ENCODE results near the gene HECTD3. TPM values are rescaled to one million over a fixed set of nuclear protein-coding genes. Genes with fewer than 3 reads are reported as not detected.

HECTD3 gene
- total RNA-seq, 1 experiment from 2014 or later, result 25.5 TPM

DNA sequence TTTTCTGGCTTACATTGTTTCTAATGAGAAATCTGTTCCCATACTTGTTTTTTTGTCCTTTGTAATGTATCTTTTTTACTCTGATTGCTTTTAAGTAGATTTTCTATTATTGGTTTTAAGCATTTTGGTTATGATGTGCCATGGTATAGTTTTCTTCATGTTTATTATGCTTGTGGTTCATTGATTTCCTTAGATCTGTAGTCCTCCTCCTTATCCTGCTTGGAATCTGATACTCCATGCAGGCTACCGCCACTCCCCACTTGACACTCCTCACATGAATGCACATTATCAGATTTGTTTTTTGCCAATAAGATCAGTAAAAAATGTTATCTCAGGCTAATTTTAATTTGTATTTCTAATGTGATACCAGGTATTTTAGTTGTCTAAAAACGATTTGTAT lies 21.7 kb upstream of the HECTD3 start:
- peaks cover 0 to 5% of the 10 kb centered on the region in 2 experiments; a peak in 1 of 4 replicates for H3K4me1 ChIP-seq (ENCODE audit: control insufficient read depth in 1 of 2, insufficient read depth in 2 of 2, low read length in 2 of 2)
- no peaks in the 10 kb centered on the region for H3K79me2 ChIP-seq (ENCODE audit: insufficient read depth, low read length)
- BruUV-seq (replicated peaks), result no TSS peak
- ChIA-PET CTCF (interaction anchor here (1.6 kb wide), 1 partner anchor 14 kb away, joined by 6 read pairs; no protein-coding TSS in a partner anchor), RAD21 (ENCODE audit: low non-redundant PET in 1 of 2, low total read pairs in 2 of 2, uncharacterized antibody in 2 of 2, unreplicated experiment in 2 of 2) (no interaction called here), POLR2A (no interaction called here)
- no peak overlapping the region for H3K4me2 ChIP-seq (ENCODE audit: low read length)
- intact Hi-C loops (cut with micrococcal nuclease), result no loop called here
- no peaks in the 10 kb centered on the region for H3K9me2 ChIP-seq (ENCODE audit: insufficient read depth)
- no peak overlapping the region for H3K9ac ChIP-seq (ENCODE audit: low read length)
- no peaks in the 10 kb centered on the region for H3K36me3 ChIP-seq (ENCODE audit: control insufficient read depth in 1 of 2, insufficient read depth in 2 of 2, low read length in 2 of 2)
- H4K20me1 ChIP-seq (ENCODE audit: insufficient read depth), result no peaks in the 10 kb centered on the region
- H3K4me3 ChIP-seq (replicated peaks in 1 of 2; ENCODE audit: low read depth in 1 of 2, low read length in 2 of 2), result no peak overlapping the region
- H2AFZ ChIP-seq (ENCODE audit: low read depth, low read length, poor library complexity, severe bottlenecking), result no peak overlapping the region
- no peak overlapping the region for H3K27ac ChIP-seq (ENCODE audit: low read depth, low read length)
- H3K9me3 ChIP-seq (ENCODE audit: control insufficient read depth in 1 of 2, insufficient read depth in 1 of 2, low read depth in 1 of 2, low read length in 2 of 2), result no peaks in the 10 kb centered on the region
- TF ChIP-seq, protein P1, sequence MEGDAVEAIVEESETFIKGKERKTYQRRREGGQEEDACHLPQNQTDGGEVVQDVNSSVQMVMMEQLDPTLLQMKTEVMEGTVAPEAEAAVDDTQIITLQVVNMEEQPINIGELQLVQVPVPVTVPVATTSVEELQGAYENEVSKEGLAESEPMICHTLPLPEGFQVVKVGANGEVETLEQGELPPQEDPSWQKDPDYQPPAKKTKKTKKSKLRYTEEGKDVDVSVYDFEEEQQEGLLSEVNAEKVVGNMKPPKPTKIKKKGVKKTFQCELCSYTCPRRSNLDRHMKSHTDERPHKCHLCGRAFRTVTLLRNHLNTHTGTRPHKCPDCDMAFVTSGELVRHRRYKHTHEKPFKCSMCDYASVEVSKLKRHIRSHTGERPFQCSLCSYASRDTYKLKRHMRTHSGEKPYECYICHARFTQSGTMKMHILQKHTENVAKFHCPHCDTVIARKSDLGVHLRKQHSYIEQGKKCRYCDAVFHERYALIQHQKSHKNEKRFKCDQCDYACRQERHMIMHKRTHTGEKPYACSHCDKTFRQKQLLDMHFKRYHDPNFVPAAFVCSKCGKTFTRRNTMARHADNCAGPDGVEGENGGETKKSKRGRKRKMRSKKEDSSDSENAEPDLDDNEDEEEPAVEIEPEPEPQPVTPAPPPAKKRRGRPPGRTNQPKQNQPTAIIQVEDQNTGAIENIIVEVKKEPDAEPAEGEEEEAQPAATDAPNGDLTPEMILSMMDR (IDR thresholded peaks at IDR 0.05 in 2 of 3, conservative IDR thresholded peaks at IDR 0.05 in 1 of 3; ENCODE audit: borderline replicate concordance in 1 of 3, insufficient read depth in 1 of 3, low read depth in 2 of 3, low read length in 2 of 3), result no peak
- TF ChIP-seq SIN3A (IDR thresholded peaks at IDR 0.05; ENCODE audit: low read depth), result no peak
- TF ChIP-seq, protein P2, sequence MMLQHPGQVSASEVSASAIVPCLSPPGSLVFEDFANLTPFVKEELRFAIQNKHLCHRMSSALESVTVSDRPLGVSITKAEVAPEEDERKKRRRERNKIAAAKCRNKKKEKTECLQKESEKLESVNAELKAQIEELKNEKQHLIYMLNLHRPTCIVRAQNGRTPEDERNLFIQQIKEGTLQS (IDR thresholded peaks at IDR 0.05), result no peak
- no peak for TF ChIP-seq ELF1 (IDR thresholded peaks at IDR 0.05; ENCODE audit: borderline replicate concordance, low read depth)
- TF ChIP-seq, protein P3, sequence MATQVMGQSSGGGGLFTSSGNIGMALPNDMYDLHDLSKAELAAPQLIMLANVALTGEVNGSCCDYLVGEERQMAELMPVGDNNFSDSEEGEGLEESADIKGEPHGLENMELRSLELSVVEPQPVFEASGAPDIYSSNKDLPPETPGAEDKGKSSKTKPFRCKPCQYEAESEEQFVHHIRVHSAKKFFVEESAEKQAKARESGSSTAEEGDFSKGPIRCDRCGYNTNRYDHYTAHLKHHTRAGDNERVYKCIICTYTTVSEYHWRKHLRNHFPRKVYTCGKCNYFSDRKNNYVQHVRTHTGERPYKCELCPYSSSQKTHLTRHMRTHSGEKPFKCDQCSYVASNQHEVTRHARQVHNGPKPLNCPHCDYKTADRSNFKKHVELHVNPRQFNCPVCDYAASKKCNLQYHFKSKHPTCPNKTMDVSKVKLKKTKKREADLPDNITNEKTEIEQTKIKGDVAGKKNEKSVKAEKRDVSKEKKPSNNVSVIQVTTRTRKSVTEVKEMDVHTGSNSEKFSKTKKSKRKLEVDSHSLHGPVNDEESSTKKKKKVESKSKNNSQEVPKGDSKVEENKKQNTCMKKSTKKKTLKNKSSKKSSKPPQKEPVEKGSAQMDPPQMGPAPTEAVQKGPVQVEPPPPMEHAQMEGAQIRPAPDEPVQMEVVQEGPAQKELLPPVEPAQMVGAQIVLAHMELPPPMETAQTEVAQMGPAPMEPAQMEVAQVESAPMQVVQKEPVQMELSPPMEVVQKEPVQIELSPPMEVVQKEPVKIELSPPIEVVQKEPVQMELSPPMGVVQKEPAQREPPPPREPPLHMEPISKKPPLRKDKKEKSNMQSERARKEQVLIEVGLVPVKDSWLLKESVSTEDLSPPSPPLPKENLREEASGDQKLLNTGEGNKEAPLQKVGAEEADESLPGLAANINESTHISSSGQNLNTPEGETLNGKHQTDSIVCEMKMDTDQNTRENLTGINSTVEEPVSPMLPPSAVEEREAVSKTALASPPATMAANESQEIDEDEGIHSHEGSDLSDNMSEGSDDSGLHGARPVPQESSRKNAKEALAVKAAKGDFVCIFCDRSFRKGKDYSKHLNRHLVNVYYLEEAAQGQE (IDR thresholded peaks at IDR 0.05; ENCODE audit: low read depth), result no peak
- TF ChIP-seq SRF (IDR thresholded peaks at IDR 0.05; ENCODE audit: low read depth), result no peak
- TF ChIP-seq RAD21 (IDR thresholded peaks at IDR 0.05; ENCODE audit: low read depth), result no peak
- TF ChIP-seq, protein P4, sequence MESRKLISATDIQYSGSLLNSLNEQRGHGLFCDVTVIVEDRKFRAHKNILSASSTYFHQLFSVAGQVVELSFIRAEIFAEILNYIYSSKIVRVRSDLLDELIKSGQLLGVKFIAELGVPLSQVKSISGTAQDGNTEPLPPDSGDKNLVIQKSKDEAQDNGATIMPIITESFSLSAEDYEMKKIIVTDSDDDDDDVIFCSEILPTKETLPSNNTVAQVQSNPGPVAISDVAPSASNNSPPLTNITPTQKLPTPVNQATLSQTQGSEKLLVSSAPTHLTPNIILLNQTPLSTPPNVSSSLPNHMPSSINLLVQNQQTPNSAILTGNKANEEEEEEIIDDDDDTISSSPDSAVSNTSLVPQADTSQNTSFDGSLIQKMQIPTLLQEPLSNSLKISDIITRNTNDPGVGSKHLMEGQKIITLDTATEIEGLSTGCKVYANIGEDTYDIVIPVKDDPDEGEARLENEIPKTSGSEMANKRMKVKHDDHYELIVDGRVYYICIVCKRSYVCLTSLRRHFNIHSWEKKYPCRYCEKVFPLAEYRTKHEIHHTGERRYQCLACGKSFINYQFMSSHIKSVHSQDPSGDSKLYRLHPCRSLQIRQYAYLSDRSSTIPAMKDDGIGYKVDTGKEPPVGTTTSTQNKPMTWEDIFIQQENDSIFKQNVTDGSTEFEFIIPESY (IDR thresholded peaks at IDR 0.05; ENCODE audit: extremely low read depth, insufficient replicate concordance, low read length), result no peak
- TF ChIP-seq POLR2A (IDR thresholded peaks at IDR 0.05; ENCODE audit: borderline replicate concordance, extremely low read depth, insufficient read depth, insufficient read length), result no peak
- no peak for TF ChIP-seq POLR2AphosphoS5 (IDR thresholded peaks at IDR 0.05; ENCODE audit: low read depth, low read length)
- TF ChIP-seq EZH2 (IDR thresholded peaks at IDR 0.05), result no peak
- no peak for TF ChIP-seq ZFX (IDR thresholded peaks at IDR 0.05)
- TF ChIP-seq FOSL1 (IDR thresholded peaks at IDR 0.05; ENCODE audit: low read depth), result no peak
- TF ChIP-seq SP1 (IDR thresholded peaks at IDR 0.05; ENCODE audit: low read depth), result no peak
- no peak for TF ChIP-seq EZH2phosphoT487 (IDR thresholded peaks at IDR 0.05; ENCODE audit: borderline replicate concordance)
- no peak for TF ChIP-seq JUND (IDR thresholded peaks at IDR 0.05)
- TF ChIP-seq CEBPB (IDR thresholded peaks at IDR 0.05; ENCODE audit: low read depth), result no peak
- TF ChIP-seq, protein P5, sequence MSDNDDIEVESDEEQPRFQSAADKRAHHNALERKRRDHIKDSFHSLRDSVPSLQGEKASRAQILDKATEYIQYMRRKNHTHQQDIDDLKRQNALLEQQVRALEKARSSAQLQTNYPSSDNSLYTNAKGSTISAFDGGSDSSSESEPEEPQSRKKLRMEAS (IDR thresholded peaks at IDR 0.05), result no peak
- no peak for TF ChIP-seq YY1 (IDR thresholded peaks at IDR 0.05; ENCODE audit: extremely low read depth, insufficient replicate concordance, low read depth, low read length)
- no peaks in the 10 kb centered on the region for H3K27me3 ChIP-seq (ENCODE audit: insufficient read depth, low read length)
- no peak for ATAC-seq
- no peak for DNase-seq (ENCODE audit: low read depth, low spot score)

Data from HCT116 (cell line).